Subcutaneous adipose tissue (tissue), 4 donors: ENCODE results near the gene GNAS-AS1. TPM values are rescaled to one million over a fixed set of nuclear protein-coding genes. Genes with fewer than 3 reads are reported as not detected.

Experiments used
- CTCF ChIP-seq: fragments of 450-650 bp; IDR thresholded peaks from one replicate; pipeline ENCODE4 v1.5.1; 2016; ENCODE audit warnings: low read depth, mild to moderate bottlenecking, control low read depth, antibody characterized with exemption, moderate library complexity
- total RNA-seq, 4 donors: library from RNA; depleted of rRNA; stranded (reverse); fragments of >200 nt; gene quantifications; one replicate each; pipeline ENCODE4 v1.1.0, GENCODE V29; 2016

The GNAS-AS1 gene
- total RNA-seq, 4 donors from 2014 or later: 0.34 TPM; not detected in 3

GRCh38 chr20:58800134-58800871, 50.4 kb downstream of the GNAS-AS1 start:
- no peak for TF ChIP-seq CTCF

GRCh38 chr20:58797371-58798338, 53.0 kb downstream of the GNAS-AS1 start:
- TF ChIP-seq CTCF: no peak

- TF ChIP-seq CTCF: no peak
Measured at GRCh38 chr20:58795923-58796245, 54.8 kb downstream of the GNAS-AS1 start.

DNA sequence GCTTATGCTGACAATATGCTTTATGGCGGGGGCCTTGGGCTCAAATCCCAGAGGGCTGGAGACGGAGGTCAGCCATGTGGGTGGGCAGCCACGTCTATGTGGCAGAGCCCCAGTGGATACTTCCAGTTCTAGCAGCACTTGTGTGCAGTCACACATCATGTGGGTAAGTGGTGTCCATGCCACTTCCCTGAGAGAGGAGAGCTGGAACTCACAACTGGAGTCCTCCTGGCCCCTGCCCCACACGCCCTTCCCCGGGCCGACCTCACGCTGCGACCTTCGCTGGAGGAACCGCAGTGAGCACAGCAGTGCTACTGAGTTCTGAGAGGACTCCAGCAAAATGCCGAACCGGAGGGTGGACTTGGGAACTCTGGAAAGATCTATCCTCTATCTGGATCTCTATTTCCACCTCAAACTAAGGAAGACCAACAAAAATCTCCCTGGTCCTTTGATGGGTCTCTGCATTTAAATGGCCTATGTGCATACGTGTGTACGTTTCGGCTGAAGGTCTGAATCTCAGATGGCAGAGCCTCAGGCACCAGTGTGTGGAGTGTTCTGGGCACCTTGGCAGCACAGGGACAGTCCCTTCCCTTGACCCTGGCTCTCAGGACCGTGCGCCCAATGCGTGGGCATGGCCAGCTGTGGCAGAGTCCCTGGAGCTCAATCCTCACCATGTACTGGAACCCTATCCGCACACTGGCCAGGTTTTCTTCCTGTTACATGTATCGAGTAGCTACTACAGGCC, 55.4 kb downstream of the GNAS-AS1 start:
- no peak for TF ChIP-seq CTCF

- TF ChIP-seq CTCF: no peak
Measured at GRCh38 chr20:58794510-58795180, 56.1 kb downstream of the GNAS-AS1 start.

DNA sequence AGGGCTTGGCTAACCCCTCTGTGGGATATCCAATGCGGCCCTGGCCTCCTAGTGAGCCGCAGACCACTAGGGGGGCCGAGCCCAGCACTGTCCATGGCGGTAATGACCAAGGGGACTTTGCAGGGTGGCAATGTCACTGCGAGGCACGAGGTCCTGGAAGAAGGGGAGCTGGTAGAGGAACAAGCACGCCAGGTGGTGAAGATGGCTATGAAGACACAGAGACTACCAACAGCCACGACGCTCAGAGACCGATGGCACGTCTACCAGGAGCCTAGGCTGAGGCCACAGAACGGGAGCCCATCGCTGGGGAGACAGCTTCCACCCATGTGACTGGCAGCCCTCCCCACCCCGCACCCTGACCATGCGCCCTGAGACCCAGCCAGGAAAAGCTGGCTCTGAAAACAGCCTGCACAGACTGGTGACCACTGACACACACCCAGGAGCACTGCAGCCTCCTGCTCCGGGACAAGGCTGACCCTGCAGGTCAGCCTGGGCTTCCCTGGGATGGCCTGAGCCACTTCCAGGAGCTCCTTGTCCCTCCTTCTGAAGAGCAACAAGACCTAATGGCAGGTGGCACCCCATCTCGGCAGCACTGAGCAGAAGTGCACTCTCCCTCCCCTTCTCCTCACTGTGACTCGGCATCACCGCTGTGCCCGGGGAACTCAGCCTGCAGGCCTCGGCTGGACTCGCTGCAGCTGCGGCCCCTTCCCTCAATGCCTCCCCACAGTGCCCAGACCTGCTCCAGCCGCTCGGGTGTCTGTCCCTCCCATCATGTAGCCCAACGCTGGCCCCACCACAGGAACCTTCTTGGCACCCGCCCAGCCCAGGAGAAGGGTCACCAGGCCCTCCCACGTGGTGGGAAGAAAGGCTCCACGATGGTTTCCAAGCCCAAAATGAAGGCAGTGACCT, 56.9 kb downstream of the GNAS-AS1 start:
- TF ChIP-seq CTCF: no peak
